A673 (cell line): Measurements from ENCODE around the gene HSDL1. TPM values are rescaled to one million over a fixed set of nuclear protein-coding genes. Genes with fewer than 3 reads are reported as not detected.

Experiments used
- BruUV-seq: library from RNA; stranded (reverse); fragments of 400-500 nt; replicated peaks from 2 replicates; lab custom pipeline; 2021; lab: Mats Ljungman, UMichigan
- CTCF ChIA-PET: fragments of 300-600 bp; sonication (Branson Sonifier 250); formaldehyde crosslinking; loops from one replicate; lab custom pipeline; 2022; ENCODE audit warnings: antibody characterized with exemption; lab: Charles Lee
- POLR2A ChIA-PET: fragments of 300-600 bp; sonication (Branson Sonifier 250); formaldehyde crosslinking; loops from one replicate; lab custom pipeline; 2022; ENCODE audit warnings: antibody characterized with exemption; ENCODE audit not compliant: low non-redundant PET; lab: Charles Lee
- DNase-seq: peaks from one replicate; pipeline ENCODE4 v3.0.0-alpha.2; 2015; ENCODE audit warnings: low spot score
- H3K27ac ChIP-seq: fragments of 200-600 bp; sonication (generic); 2 replicates; pipeline ENCODE4 v1.5.1; 2016; ENCODE audit warnings: mixed run types, low read depth, mild to moderate bottlenecking, mixed read lengths, antibody characterized with exemption, low read length; ENCODE audit not compliant: poor library complexity, severe bottlenecking
- H3K27me3 ChIP-seq: fragments of 200-600 bp; sonication (generic); replicated peaks from 2 replicates; pipeline ENCODE4 v1.6.1; 2017; ENCODE audit warnings: mixed run types, low read depth, mild to moderate bottlenecking, mixed read lengths, antibody characterized with exemption, low read length; ENCODE audit not compliant: insufficient read depth, poor library complexity
- H3K36me3 ChIP-seq: fragments of 200-600 bp; sonication (generic); 2 replicates; pipeline ENCODE4 v1.6.1; 2016; ENCODE audit warnings: mixed run types, mild to moderate bottlenecking, mixed read lengths, antibody characterized with exemption, low read length; ENCODE audit not compliant: insufficient read depth, poor library complexity, severe bottlenecking
- H3K4me1 ChIP-seq: fragments of 200-600 bp; sonication (generic); 2 replicates; pipeline ENCODE4 v1.6.1; 2017; ENCODE audit warnings: mixed run types, mild to moderate bottlenecking, mixed read lengths, antibody characterized with exemption, low read length; ENCODE audit not compliant: insufficient read depth, poor library complexity, severe bottlenecking
- H3K4me3 ChIP-seq: fragments of 200-600 bp; sonication (generic); 2 replicates; pipeline ENCODE4 v1.5.1; 2016; ENCODE audit warnings: low read depth, mixed run types, mild to moderate bottlenecking, mixed read lengths, low read length; ENCODE audit not compliant: poor library complexity, severe bottlenecking
- H3K9me3 ChIP-seq: fragments of 200-600 bp; sonication (generic); 2 replicates; pipeline ENCODE4 v1.6.1; 2016; ENCODE audit warnings: mixed run types, low read depth, mild to moderate bottlenecking, mixed read lengths, antibody characterized with exemption, low read length; ENCODE audit not compliant: poor library complexity, severe bottlenecking
- EZH2 ChIP-seq: fragments of 200-600 bp; sonication (generic); IDR thresholded peaks from 2 replicates; pipeline ENCODE4 v1.6.1; 2017; ENCODE audit warnings: borderline replicate concordance, low read depth, mild to moderate bottlenecking, mixed read lengths, antibody characterized with exemption, low read length; ENCODE audit not compliant: poor library complexity, severe bottlenecking
- intact Hi-C: fragments of 100-400 bp; cut with micrococcal nuclease; formaldehyde crosslinking; loops from one replicate; pipeline ENCODE4 v1.10.0; 2022; ENCODE audit not compliant: unreplicated experiment
- total RNA-seq: library from RNA; stranded (reverse); gene quantifications from 2 replicates; pipeline ENCODE4 v1.2.3, GENCODE V29; 2021
- TF ChIP-seq, protein P1 (sequence below): fragments of 300-800, 200-600 bp; sonication (generic); conservative IDR thresholded peaks from 2 replicates; pipeline ENCODE4 v1.5.1; 2017; ENCODE audit warnings: low read depth, mild to moderate bottlenecking, antibody characterized with exemption, low read length, moderate library complexity, mixed read lengths

The HSDL1 gene
- total RNA-seq, 1 experiment from 2014 or later = 45.6 TPM

DNA sequence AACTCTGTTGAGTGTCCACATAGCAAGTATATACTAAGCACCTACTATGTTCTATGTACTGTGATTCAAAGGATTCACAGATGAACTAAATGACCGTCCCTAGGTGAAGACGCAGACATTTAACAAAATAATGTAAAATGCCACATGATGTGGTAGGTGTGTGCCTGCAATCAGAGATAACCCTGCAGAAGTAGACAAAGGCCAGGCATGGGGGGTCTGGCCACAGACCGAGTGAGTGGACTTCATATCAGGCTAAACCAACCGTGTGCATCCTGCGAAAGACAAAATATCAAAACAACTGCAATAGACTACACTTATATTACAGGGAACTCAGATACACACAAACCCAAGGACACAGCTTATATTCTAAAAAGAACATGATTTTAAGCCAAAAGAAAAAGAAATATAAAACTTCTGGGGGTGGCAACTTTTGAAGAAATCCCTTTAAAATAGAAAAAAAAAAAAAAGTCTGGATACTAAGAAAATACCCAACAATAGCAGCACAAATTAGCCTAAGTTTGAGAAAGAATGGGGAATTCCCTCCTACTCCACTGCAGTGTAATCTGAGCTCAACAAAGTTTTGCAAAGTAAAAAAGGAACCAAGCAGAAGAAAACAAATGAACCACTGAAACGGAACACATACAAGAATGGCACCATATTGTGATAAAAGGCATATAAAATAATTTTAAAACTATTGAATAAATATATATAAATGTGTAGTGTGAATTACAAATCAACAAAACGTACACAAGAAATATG lies 12.3 kb downstream of the HSDL1 start:
- Histone ChIP-seq H3K9me3 (no peaks in the 10 kb centered on the region), H3K4me1 (no peaks in the 10 kb centered on the region), H3K36me3 (peaks cover 16% of the 10 kb centered on the region), H3K4me3 (no peak overlapping the region), H3K27ac (no peak overlapping the region), H3K27me3 (no peaks in the 10 kb centered on the region)
- POLR2A ChIA-PET = no interaction called here
- BruUV-seq = no TSS peak
- intact Hi-C loops = no loop called here
- no peak for DNase-seq
- TF ChIP-seq, protein P1, sequence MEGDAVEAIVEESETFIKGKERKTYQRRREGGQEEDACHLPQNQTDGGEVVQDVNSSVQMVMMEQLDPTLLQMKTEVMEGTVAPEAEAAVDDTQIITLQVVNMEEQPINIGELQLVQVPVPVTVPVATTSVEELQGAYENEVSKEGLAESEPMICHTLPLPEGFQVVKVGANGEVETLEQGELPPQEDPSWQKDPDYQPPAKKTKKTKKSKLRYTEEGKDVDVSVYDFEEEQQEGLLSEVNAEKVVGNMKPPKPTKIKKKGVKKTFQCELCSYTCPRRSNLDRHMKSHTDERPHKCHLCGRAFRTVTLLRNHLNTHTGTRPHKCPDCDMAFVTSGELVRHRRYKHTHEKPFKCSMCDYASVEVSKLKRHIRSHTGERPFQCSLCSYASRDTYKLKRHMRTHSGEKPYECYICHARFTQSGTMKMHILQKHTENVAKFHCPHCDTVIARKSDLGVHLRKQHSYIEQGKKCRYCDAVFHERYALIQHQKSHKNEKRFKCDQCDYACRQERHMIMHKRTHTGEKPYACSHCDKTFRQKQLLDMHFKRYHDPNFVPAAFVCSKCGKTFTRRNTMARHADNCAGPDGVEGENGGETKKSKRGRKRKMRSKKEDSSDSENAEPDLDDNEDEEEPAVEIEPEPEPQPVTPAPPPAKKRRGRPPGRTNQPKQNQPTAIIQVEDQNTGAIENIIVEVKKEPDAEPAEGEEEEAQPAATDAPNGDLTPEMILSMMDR = no peak
- TF ChIP-seq EZH2 = no peak
- CTCF ChIA-PET = no interaction called here

DNA sequence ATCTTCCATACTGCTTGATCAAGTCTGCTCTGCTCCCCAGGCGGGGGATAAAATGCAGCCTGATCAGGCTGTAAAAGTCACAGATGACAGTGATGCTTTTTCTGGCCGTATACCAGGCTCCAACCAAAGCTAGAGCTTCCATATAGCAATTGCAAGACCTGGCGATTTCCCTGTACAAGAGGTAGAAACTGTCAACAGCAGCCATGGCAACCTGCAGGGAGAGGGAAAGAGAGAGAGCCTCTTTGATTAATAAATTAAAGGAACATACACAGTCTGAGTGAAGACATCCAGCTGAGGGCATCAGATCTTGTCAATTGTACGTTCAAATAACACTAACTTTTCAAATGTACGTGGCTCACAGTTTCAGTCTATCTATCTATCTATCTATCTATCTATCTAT lies 13.9 kb downstream of the HSDL1 start:
- H3K36me3 ChIP-seq = peaks cover 16% of the 10 kb centered on the region
- ChIA-PET CTCF (no interaction called here), POLR2A (no interaction called here)
- intact Hi-C loops = no loop called here
- no peak for DNase-seq
- H3K4me3 ChIP-seq = no peak overlapping the region
- BruUV-seq = no TSS peak
- H3K27me3 ChIP-seq = no peaks in the 10 kb centered on the region
- H3K9me3 ChIP-seq = no peaks in the 10 kb centered on the region
- no peak overlapping the region for H3K27ac ChIP-seq
- no peaks in the 10 kb centered on the region for H3K4me1 ChIP-seq
- TF ChIP-seq, protein P1 = no peak
- no peak for TF ChIP-seq EZH2

DNA sequence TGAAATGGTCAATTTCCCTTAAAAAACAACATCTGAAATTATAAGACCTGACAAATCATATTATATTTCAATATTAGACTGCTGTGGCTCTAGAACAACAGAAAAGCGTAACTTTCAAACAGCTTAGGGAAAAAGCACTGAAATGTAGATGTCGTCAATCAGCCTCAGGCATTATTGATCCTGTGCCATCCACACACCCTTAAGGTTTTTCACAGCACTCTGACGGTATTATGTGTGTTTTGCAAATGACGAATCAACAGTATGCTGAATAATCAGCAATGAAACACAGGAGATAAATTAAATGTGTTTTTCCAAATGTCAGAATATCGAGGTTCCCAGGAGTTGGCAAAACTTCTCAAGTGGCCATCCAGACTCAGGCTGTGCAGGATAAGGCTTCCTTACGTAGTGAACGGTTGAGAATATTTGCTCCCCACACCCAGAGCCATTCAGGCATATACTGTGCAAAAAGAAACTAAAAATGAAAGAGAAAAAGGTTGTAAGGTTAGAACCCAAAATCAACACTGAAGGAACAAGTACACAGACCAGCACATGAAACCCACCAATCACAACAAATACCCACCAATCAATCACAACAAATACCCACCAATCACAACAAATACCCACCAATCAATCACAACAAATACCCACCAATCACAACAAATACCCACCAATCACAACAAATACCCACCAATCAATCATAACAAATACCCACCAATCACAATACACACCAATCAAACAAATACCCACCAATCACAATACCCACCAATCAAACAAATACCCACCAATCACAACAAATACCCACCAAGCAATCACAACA lies 20.5 kb downstream of the HSDL1 start:
- no TSS peak for BruUV-seq
- no peak overlapping the region for H3K27ac ChIP-seq
- H3K4me1 ChIP-seq = no peaks in the 10 kb centered on the region
- POLR2A ChIA-PET = interaction anchor here (0.6 kb wide), 1 partner anchor 13 kb away, joined by 3 read pairs; no protein-coding TSS in a partner anchor
- intact Hi-C loops = no loop called here
- CTCF ChIA-PET = no interaction called here
- H3K27me3 ChIP-seq = no peaks in the 10 kb centered on the region
- DNase-seq = no peak
- no peak overlapping the region for H3K4me3 ChIP-seq
- no peaks in the 10 kb centered on the region for H3K9me3 ChIP-seq
- H3K36me3 ChIP-seq = peaks cover 33% of the 10 kb centered on the region
- no peak for TF ChIP-seq EZH2
- TF ChIP-seq, protein P1 = no peak
